Activated CD8-positive, alpha-beta T cell treated with anti-CD3 and anti-CD28 coated beads for 36 hours (primary cell): ENCODE data around the gene SPECC1. TPM values are rescaled to one million over a fixed set of nuclear protein-coding genes. Genes with fewer than 3 reads are reported as not detected.

Experiments
- ATAC-seq: fragments of 200-7000 bp; cut with Tn5 transposase; one replicate; pipeline ENCODE4 v1.10.0; 2021; ENCODE audit warnings: mild to moderate bottlenecking, moderate library complexity
- CTCF ChIA-PET: fragments of 350-600 bp; sonication (Branson Sonifier 250); formaldehyde crosslinking; loops from one replicate; lab custom pipeline; 2021; ENCODE audit warnings: antibody characterized with exemption; lab: Charles Lee
- POLR2A ChIA-PET: fragments of 350-600 bp; sonication (Branson Sonifier 250); formaldehyde crosslinking; loops from one replicate; lab custom pipeline; 2021; ENCODE audit warnings: antibody characterized with exemption; lab: Charles Lee
- DNase-seq: peaks from one replicate; pipeline ENCODE4 v3.0.0-alpha.2; 2020
- H3K27ac Mint-ChIP-seq: one replicate; pipeline ENCODE4 v1.8.0; 2021; ENCODE audit warnings: mild to moderate bottlenecking, mixed read lengths
- H3K27me3 Mint-ChIP-seq: one replicate; pipeline ENCODE4 v1.8.0; 2021; ENCODE audit warnings: mixed read lengths
- H3K36me3 Mint-ChIP-seq: one replicate; pipeline ENCODE4 v1.8.0; 2021; ENCODE audit warnings: low read depth, mixed read lengths
- H3K4me1 Mint-ChIP-seq: one replicate; pipeline ENCODE4 v1.8.0; 2021; ENCODE audit warnings: low read depth, mixed read lengths
- H3K4me3 Mint-ChIP-seq: one replicate; pipeline ENCODE4 v1.8.0; 2021; ENCODE audit warnings: mild to moderate bottlenecking, moderate library complexity, mixed read lengths
- H3K9me3 Mint-ChIP-seq: one replicate; pipeline ENCODE4 v1.8.0; 2021; ENCODE audit warnings: mixed read lengths
- intact Hi-C: fragments of 100-400 bp; cut with micrococcal nuclease; formaldehyde crosslinking; loops from one replicate; pipeline ENCODE4 v1.10.0; 2022
- total RNA-seq, 2 experiments: library from RNA; stranded (reverse); gene quantifications; one replicate each; pipeline ENCODE4 v1.2.3, GENCODE V29; 2021
- TF ChIP-seq, protein P1 (sequence below): fragments of 200-600 bp; IDR thresholded peaks from one replicate; pipeline ENCODE4 v1.8.0; 2022; ENCODE audit warnings: antibody characterized with exemption, mild to moderate bottlenecking

Gene SPECC1
- total RNA-seq, 2 experiments from 2014 or later = 9.9 to 10.3 TPM

DNA sequence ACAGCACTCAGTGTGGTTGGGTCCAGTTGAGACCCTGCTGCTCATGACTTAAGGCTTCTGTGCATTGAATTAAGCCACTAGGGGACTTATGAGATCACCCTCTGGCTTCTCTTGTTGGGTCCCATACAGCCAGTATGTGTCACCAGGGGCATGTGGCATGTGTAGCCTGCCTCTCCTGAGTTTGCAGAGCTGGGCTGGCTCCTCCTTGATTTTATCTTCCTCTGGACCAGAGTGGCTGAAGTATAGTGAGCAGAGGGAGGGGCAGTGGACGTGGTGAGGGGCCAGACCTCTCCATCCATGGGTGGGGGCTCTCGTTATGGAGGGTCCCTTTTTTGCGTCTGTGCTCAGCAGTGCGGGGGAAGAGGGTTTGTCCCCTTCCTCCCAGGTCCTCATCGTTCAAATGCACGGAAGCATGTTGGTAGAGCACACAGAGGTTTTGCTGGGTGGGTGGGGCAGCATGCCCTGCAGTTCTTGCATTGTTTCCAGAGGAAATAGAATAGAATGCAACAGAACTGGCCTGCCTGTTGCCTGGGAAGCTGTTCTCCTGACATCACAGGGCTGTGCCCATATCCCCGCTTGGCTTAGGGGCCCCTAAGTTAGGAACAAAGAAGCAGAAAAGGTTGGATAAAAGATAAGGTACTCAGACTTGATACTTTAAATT lies 77.4 kb downstream of the SPECC1 start:
- no peak overlapping the region for H3K27ac Mint-ChIP-seq
- POLR2A ChIA-PET = no interaction called here
- H3K9me3 Mint-ChIP-seq = no peaks in the 10 kb centered on the region
- H3K27me3 Mint-ChIP-seq = no peaks in the 10 kb centered on the region
- TF ChIP-seq, protein P1, sequence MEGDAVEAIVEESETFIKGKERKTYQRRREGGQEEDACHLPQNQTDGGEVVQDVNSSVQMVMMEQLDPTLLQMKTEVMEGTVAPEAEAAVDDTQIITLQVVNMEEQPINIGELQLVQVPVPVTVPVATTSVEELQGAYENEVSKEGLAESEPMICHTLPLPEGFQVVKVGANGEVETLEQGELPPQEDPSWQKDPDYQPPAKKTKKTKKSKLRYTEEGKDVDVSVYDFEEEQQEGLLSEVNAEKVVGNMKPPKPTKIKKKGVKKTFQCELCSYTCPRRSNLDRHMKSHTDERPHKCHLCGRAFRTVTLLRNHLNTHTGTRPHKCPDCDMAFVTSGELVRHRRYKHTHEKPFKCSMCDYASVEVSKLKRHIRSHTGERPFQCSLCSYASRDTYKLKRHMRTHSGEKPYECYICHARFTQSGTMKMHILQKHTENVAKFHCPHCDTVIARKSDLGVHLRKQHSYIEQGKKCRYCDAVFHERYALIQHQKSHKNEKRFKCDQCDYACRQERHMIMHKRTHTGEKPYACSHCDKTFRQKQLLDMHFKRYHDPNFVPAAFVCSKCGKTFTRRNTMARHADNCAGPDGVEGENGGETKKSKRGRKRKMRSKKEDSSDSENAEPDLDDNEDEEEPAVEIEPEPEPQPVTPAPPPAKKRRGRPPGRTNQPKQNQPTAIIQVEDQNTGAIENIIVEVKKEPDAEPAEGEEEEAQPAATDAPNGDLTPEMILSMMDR = no peak
- DNase-seq (no peak), ATAC-seq (no peak)
- H3K4me3 Mint-ChIP-seq = no peak overlapping the region
- intact Hi-C loops = no loop called here
- H3K4me1 Mint-ChIP-seq = peaks cover 5% of the 10 kb centered on the region
- no peaks in the 10 kb centered on the region for H3K36me3 Mint-ChIP-seq
- CTCF ChIA-PET = no interaction called here

DNA sequence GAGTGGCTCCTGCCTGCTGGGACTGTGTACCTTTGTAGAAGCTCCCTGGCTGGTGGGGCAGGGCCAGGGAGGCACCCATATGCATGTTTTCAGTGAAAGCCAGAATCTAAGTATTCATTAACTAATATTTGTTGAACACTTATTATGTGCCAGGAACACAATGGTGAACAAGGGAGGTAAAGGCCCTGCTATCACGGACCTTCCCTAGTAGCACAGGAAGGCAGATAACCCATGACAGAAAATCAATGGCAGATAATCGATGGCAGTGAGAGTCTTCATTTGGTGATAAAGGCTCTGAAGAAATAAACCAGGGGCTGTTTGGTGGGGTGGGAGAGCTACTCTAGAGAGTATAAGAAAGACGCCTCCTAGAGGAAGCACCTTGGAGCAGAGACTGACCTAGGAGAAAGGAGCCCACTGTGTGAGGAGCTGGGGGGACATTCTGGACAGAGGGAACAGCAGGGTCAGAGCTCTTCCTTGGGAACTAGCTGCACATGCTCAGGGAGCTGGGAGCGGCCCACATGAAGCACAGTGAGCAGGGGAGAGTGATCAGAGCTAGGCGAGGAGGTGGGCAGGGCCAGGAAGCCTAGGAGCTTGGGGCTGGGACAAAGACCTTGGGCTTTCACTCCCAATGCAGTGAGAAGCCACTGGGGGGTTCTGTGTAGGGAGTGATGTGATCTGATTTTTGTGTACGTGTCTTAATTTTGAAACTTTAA lies 78.5 kb downstream of the SPECC1 start:
- CTCF ChIA-PET = interaction anchor here (0.9 to 2.8 kb wide), 3 partner anchors 11 to 95 kb away, joined by 3 to 8 read pairs (median 4); partner anchors contain the start of gene SPECC1
- DNase-seq (no peak), ATAC-seq (no peak)
- peaks cover 5% of the 10 kb centered on the region for H3K4me1 Mint-ChIP-seq
- intact Hi-C loops = no loop called here
- no peak overlapping the region for H3K4me3 Mint-ChIP-seq
- no peak overlapping the region for H3K27ac Mint-ChIP-seq
- no peaks in the 10 kb centered on the region for H3K27me3 Mint-ChIP-seq
- no peaks in the 10 kb centered on the region for H3K36me3 Mint-ChIP-seq
- TF ChIP-seq, protein P1 = no peak
- H3K9me3 Mint-ChIP-seq = no peaks in the 10 kb centered on the region
- POLR2A ChIA-PET = interaction anchor here (1.0 to 1.5 kb wide), 2 partner anchors 10 to 13 kb away, joined by 4 read pairs; no protein-coding TSS in a partner anchor

DNA sequence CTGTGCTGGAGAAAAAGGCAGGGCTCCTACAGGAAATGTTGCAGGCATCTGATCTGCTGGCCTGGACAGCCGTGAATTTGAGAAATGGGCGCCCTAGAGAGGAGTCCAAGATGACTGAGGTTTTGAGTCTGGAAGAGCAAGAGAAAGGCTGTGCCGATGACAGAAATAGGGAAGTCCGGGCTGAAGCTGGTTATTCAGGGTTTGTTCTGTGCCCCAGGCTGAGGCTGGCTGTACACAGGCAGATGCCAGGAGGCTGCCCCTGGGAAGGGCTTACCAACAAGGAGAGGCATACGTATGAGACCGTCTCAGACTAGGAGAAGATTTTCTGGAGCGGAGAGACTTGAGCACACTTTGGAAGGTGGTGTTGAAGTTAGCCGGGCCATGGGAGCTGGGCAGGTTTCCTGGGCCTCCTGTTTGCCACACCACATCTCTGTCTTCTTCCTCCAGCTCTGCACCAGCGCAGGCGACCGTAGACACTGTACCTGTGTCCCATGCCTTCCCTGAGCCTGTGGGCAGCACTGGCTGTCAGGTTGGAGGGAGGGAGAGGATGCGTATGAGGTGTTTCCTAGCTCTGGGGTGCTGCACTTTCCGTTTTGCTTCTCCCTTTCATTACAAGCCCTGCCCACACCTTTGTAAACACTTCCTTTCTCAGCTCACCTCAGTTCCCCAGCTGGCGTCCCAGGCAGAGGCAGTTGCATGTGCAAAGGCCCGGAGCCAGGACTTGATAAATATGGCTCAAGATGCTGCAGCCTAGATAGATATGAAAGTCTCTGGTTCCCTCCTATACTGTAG lies 80.8 kb downstream of the SPECC1 start:
- no peak for ATAC-seq

DNA sequence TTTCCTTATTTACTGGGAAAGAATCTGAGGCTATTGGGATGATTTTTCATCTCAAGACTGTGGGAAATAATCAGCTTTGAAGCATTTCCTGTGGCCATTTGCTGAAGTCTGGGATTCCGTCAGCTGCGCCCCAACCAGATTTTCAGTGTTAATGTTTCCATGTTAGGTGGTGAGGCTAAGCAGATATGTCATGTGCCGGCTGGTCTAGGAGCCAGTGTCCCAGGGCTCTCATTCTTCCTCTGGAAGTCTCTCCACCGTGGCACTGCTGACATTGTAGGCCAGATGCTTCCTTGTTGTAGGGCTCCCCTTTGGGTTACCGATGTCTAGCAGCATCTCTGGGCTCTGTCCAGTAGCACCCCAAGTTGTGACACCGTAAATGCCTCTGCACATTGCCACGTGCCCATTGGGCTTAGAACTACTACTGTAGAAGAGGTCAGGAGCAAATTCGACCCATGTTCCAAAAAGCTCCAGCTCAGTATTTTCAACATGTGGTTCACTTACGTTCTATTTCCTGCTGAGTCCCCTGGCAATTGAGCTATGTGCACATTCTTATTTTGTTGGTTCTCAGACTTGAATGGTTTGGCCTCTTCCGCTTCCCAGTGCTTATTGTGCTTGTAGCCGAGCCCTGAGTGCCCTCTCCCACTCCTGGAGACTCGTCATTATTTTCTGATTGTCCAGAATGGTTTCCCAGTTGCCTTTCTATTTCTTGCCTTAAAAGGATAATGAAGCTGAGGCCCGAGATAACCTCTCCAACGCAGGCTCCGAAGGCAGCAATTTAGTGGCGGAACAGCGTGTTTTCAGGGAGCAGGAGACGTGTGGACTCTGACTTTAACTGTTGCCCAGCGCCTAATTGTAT lies 82.2 kb downstream of the SPECC1 start:
- Mint-ChIP-seq H3K9me3 (no peaks in the 10 kb centered on the region), H3K27ac (no peak overlapping the region), H3K36me3 (no peaks in the 10 kb centered on the region), H3K4me3 (no peak overlapping the region), H3K4me1 (peaks cover 5% of the 10 kb centered on the region), H3K27me3 (peaks cover 1% of the 10 kb centered on the region)
- no peak for DNase-seq
- CTCF ChIA-PET = interaction anchor here (1.0 kb wide), 1 partner anchor 98 kb away, joined by 3 read pairs; no protein-coding TSS in a partner anchor
- TF ChIP-seq, protein P1 = no peak
- intact Hi-C loops = no loop called here
- no peak for ATAC-seq
- POLR2A ChIA-PET = no interaction called here

More for the DNA sequence above, 80.8 kb downstream of the SPECC1 start:
- TF ChIP-seq, protein P1 = no peak
- Mint-ChIP-seq H3K36me3 (no peaks in the 10 kb centered on the region), H3K4me3 (no peak overlapping the region), H3K4me1 (peaks cover 5% of the 10 kb centered on the region), H3K9me3 (no peaks in the 10 kb centered on the region), H3K27me3 (peaks cover 1% of the 10 kb centered on the region), H3K27ac (no peak overlapping the region)
- ChIA-PET POLR2A (no interaction called here), CTCF (interaction anchor here (1.3 to 2.8 kb wide), 2 partner anchors 18 to 97 kb away, joined by 3 to 8 read pairs; no protein-coding TSS in a partner anchor)
- intact Hi-C loops = no loop called here
- no peak for DNase-seq
